Choroid plexus epithelial cell (primary cell): ENCODE results near the gene NWD2.

Experiments
- DNase-seq: peaks from one replicate; pipeline ENCODE4 v3.0.0-alpha.2; 2010; ENCODE audit warnings: low read depth
- H3K4me3 ChIP-seq: 2 replicates; pipeline ENCODE4 v1.5.1; 2011; ENCODE audit warnings: low read depth, mild to moderate bottlenecking, control low read depth, low read length, moderate library complexity
- TF ChIP-seq, protein P1 (sequence below): conservative IDR thresholded peaks from 2 replicates; pipeline ENCODE4 v1.5.1; 2011; ENCODE audit warnings: low read depth, mild to moderate bottlenecking, control low read depth, inconsistent platforms, low read length, moderate library complexity

The NWD2 gene

DNA sequence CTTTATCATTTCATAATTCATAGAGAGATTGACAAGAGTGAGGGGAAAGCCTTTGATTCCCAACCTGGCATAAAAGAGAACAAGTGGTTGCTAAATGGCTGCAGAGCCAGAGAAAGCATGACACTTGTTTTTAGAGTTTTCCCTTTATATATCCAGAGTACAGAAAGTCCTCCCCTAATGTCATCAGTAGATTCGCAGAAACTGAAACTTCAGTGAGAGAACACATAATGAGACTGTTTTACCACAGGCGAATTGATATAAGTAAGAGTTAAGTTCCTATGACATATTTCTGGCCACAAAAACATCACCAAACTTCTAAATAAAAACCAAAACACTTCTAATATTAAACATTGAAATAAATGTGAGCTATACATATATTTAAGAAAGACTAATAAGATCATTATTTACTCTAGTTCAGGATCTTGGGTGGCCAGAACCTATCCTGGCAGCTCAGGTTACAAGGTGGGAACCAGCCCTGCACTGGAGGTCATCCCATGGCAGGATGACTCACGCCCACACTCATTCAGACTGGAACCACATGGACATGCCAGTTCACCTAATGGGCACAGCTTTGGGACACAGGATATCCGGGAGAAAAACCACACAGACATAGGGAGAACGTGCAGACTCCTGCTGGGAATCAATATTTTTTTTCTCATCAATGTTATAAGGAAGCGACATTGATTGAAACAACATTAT lies 35.5 kb downstream of the NWD2 start:
- TF ChIP-seq, protein P1, sequence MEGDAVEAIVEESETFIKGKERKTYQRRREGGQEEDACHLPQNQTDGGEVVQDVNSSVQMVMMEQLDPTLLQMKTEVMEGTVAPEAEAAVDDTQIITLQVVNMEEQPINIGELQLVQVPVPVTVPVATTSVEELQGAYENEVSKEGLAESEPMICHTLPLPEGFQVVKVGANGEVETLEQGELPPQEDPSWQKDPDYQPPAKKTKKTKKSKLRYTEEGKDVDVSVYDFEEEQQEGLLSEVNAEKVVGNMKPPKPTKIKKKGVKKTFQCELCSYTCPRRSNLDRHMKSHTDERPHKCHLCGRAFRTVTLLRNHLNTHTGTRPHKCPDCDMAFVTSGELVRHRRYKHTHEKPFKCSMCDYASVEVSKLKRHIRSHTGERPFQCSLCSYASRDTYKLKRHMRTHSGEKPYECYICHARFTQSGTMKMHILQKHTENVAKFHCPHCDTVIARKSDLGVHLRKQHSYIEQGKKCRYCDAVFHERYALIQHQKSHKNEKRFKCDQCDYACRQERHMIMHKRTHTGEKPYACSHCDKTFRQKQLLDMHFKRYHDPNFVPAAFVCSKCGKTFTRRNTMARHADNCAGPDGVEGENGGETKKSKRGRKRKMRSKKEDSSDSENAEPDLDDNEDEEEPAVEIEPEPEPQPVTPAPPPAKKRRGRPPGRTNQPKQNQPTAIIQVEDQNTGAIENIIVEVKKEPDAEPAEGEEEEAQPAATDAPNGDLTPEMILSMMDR, result no peak
- DNase-seq, result no peak
- H3K4me3 ChIP-seq, result no peak overlapping the region

- H3K4me3 ChIP-seq, result no peak overlapping the region
- TF ChIP-seq, protein P1, result no peak
- no peak for DNase-seq
Observed at GRCh38 chr4:37299468-37299867, 54.9 kb downstream of the NWD2 start.

- no peak for DNase-seq
- H3K4me3 ChIP-seq, result no peak overlapping the region
- TF ChIP-seq, protein P1, result no peak
Observed at GRCh38 chr4:37304612-37305011, 60.1 kb downstream of the NWD2 start.

- DNase-seq, result no peak
- TF ChIP-seq, protein P1, result no peak
- H3K4me3 ChIP-seq, result no peak overlapping the region
Observed at GRCh38 chr4:37305984-37306383, 61.4 kb downstream of the NWD2 start.

DNA sequence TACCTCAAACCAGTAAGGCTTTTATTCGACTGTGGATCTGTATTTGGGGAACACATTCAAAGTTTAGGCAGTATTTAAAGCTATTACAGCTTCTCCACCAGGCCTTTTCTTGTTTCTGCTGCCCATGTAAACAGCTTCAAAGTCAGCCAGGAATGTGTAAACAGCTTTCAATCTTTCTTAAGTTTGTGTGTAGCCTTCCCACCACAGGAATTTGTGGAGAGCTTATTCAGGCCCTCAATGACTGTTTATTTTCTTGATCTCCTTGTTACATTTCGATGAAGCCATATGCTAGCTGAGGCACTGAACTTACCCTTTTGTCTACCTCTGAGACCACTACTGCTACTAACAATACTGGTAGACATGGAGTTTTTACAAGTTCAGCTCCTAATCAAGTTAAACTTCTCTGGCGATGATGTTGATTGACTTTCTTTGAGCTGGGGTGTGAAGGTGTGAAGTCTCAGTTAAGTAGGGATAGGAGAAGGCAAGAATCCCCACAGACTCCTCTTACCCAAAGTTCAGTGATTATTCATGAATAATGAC lies 72.6 kb downstream of the NWD2 start:
- TF ChIP-seq, protein P1, result no peak
- H3K4me3 ChIP-seq, result no peak overlapping the region
- no peak for DNase-seq

GRCh38 chr4:37320513-37321235 lies 76.1 kb downstream of the NWD2 start:
- DNase-seq, result no peak
- TF ChIP-seq, protein P1, result no peak
- no peak overlapping the region for H3K4me3 ChIP-seq
